Retinal pigment epithelial cell (primary cell): Measurements from ENCODE around the gene ERH.

Experiments
- DNase-seq: peaks from one replicate; pipeline ENCODE4 v3.0.0-alpha.2; 2010; ENCODE audit warnings: low read depth
- H3K4me3 ChIP-seq: 2 replicates; pipeline ENCODE4 v1.5.1; 2011; ENCODE audit warnings: mild to moderate bottlenecking, low read length, control low read depth, moderate library complexity
- TF ChIP-seq, protein P1 (sequence below): conservative IDR thresholded peaks from 2 replicates; pipeline ENCODE4 v1.5.1; 2011; ENCODE audit warnings: low read depth, low read length, control low read depth, inconsistent platforms

ERH gene

DNA sequence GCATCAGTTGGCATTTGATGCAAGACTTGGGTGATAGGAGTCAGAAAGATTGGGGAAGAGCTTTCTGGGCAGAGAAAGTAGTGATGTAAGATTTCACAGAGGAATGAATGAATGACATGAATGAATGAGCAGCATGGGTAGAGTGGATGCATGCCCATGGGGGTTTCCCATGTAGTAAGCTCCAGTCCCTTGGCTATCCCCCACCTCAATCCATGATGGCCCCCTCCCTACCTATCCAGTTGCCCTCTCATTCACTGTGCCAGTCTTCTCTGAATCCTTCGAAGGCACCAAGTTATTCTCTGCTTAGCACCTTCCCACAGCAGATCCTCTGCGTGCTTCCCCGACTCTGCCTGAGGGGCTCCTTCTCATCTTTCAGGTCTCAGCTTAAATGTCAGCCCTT, 32.0 kb downstream of the ERH start:
- TF ChIP-seq, protein P1, sequence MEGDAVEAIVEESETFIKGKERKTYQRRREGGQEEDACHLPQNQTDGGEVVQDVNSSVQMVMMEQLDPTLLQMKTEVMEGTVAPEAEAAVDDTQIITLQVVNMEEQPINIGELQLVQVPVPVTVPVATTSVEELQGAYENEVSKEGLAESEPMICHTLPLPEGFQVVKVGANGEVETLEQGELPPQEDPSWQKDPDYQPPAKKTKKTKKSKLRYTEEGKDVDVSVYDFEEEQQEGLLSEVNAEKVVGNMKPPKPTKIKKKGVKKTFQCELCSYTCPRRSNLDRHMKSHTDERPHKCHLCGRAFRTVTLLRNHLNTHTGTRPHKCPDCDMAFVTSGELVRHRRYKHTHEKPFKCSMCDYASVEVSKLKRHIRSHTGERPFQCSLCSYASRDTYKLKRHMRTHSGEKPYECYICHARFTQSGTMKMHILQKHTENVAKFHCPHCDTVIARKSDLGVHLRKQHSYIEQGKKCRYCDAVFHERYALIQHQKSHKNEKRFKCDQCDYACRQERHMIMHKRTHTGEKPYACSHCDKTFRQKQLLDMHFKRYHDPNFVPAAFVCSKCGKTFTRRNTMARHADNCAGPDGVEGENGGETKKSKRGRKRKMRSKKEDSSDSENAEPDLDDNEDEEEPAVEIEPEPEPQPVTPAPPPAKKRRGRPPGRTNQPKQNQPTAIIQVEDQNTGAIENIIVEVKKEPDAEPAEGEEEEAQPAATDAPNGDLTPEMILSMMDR, result no peak
- DNase-seq, result no peak
- no peak overlapping the region for H3K4me3 ChIP-seq

- no peak for DNase-seq
- no peak overlapping the region for H3K4me3 ChIP-seq
- TF ChIP-seq, protein P1, result no peak
Observed at GRCh38 chr14:69364378-69364777, 33.7 kb downstream of the ERH start.

- DNase-seq, result no peak
- TF ChIP-seq, protein P1, result no peak
- no peak overlapping the region for H3K4me3 ChIP-seq
Observed at GRCh38 chr14:69363964-69364363, 34.1 kb downstream of the ERH start.

DNA sequence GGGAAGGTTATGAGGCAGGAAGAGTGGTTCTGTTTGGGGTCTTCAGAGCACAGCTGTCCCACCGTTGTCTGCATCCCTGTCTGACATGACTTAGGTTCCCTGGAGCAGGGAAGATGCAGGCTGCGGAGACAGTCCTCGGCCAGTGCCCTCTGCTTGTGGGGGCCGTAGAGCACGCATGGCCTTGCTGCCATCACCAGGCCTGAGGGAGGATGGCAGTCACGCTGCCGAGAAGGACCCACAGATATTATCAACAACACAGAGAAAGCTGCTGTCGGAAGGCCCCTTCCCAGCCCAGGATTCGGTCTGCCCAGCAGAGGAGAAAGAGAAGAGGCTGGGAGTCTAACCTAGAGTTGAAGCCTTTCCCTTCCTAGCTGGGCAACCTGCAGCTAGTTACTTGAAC, 35.0 kb downstream of the ERH start:
- no peak for DNase-seq
- no peak overlapping the region for H3K4me3 ChIP-seq
- TF ChIP-seq, protein P1, result peak; percentile 56

DNA sequence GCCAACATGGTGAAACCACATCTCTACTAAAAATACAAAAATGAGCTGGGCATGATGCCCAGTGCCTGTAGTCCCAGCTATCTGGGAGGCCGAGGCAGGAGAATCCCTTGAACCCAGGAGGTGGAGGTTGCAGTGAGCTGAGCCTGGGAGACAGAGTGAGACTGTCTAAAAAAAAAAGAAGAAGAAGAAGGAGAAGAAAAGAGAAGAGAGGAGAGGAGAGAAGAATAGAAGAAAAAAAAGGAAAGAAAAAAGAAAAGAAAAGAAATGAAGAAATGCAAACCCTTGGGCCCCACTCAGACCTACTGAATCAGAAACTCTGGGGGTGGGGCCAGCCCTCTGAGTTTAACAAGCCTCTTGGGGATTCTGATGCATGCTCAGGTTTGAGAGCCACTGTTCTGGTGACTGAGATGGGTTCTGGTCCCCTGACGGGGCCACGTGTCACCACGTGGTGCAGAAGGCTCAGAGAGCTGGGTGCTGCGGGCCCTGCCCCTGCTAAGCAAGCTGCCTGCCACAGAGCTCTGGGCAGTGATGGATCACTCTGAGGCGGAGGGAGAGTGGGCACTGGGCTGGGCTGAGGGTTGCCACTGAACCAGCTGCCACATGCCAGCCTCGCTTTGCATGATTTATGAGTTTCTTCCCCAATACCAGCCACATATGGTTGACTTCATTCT, 37.5 kb downstream of the ERH start:
- DNase-seq, result no peak
- H3K4me3 ChIP-seq, result no peak overlapping the region
- TF ChIP-seq, protein P1, result no peak

GRCh38 chr14:69358966-69359365, 39.1 kb downstream of the ERH start:
- DNase-seq, result no peak
- H3K4me3 ChIP-seq, result no peak overlapping the region
- TF ChIP-seq, protein P1, result no peak

- no peak overlapping the region for H3K4me3 ChIP-seq
- TF ChIP-seq, protein P1, result no peak
- DNase-seq, result no peak
Observed at GRCh38 chr14:69358233-69358963, 39.7 kb downstream of the ERH start.
